PC-3 (cell line): ENCODE data around the gene ATF6B. TPM values are rescaled to one million over a fixed set of nuclear protein-coding genes. Genes with fewer than 3 reads are reported as not detected.
A peak's percentile ranks its signal among the peaks of the same experiment; 100 is the strongest.

Experiments
- ATAC-seq: fragments of 200-7000 bp; cut with Tn5 transposase; 2 replicates; pipeline ENCODE4 v1.9.1; 2020; ENCODE audit warnings: mild to moderate bottlenecking, moderate library complexity
- BruUV-seq: library from RNA; stranded (reverse); fragments of 400-500 nt; replicated peaks from 2 replicates; lab custom pipeline; 2021; lab: Mats Ljungman, UMichigan
- CTCF ChIA-PET: fragments of 300-600 bp; sonication (Branson Sonifier 250); formaldehyde crosslinking; loops from one replicate; lab custom pipeline; 2022; ENCODE audit warnings: antibody characterized with exemption; lab: Charles Lee
- POLR2A ChIA-PET: fragments of 300-600 bp; sonication (Branson Sonifier 250); formaldehyde crosslinking; loops from one replicate; lab custom pipeline; 2022; ENCODE audit warnings: antibody characterized with exemption; ENCODE audit not compliant: unreplicated experiment; lab: Charles Lee
- DNase-seq: peaks from one replicate; pipeline ENCODE4 v3.0.0-alpha.2; 2015
- H2AFZ ChIP-seq: fragments of 300-600 bp; sonication (generic); 2 replicates; pipeline ENCODE4 v1.6.0; 2016; ENCODE audit warnings: antibody characterized with exemption, low read length
- H3F3A ChIP-seq: fragments of 300-600 bp; sonication (generic); one replicate; pipeline ENCODE4 v1.6.0; 2017; ENCODE audit warnings: antibody characterized with exemption, low read length, control low read depth, mild to moderate bottlenecking; ENCODE audit not compliant: unreplicated experiment
- H3K27ac ChIP-seq: fragments of 300-600 bp; sonication (generic); 2 replicates; pipeline ENCODE4 v1.5.1; 2016; ENCODE audit warnings: mild to moderate bottlenecking, low read length
- H3K27me3 ChIP-seq: fragments of 300-600 bp; sonication (generic); 2 replicates; pipeline ENCODE4 v1.6.1; 2016; ENCODE audit warnings: low read length, mixed read lengths
- H3K36me3 ChIP-seq: fragments of 300-600 bp; sonication (generic); 2 replicates; pipeline ENCODE4 v1.6.1; 2016; ENCODE audit warnings: low read depth, mixed run types, low read length, mixed read lengths
- H3K4me1 ChIP-seq: fragments of 300-600 bp; sonication (generic); 2 replicates; pipeline ENCODE4 v1.5.1; 2016; ENCODE audit warnings: low read length; ENCODE audit not compliant: insufficient read depth
- H3K4me2 ChIP-seq: fragments of 300-600 bp; sonication (generic); 2 replicates; pipeline ENCODE4 v1.6.0; 2016; ENCODE audit warnings: low read length
- H3K4me3 ChIP-seq: fragments of 300-600 bp; sonication (generic); 2 replicates; pipeline ENCODE4 v1.5.1; 2016; ENCODE audit warnings: mild to moderate bottlenecking, low read length, mixed read lengths
- H3K79me2 ChIP-seq: fragments of 300-600 bp; sonication (generic); 2 replicates; pipeline ENCODE4 v1.6.1; 2017; ENCODE audit warnings: low read length, mixed read lengths
- H3K9ac ChIP-seq: fragments of 300-600 bp; sonication (generic); 2 replicates; pipeline ENCODE4 v1.6.0; 2016; ENCODE audit warnings: mild to moderate bottlenecking, low read length
- H3K9me2 ChIP-seq: fragments of 300-600 bp; sonication (generic); replicated peaks from 2 replicates; pipeline ENCODE4 v1.6.1; 2016; ENCODE audit warnings: mixed run types, low read length, mixed read lengths
- H3K9me3 ChIP-seq: fragments of 300-600 bp; sonication (generic); 2 replicates; pipeline ENCODE4 v1.6.1; 2016; ENCODE audit warnings: low read length, mixed read lengths
- H4K20me1 ChIP-seq: fragments of 300-600 bp; sonication (generic); 2 replicates; pipeline ENCODE4 v1.6.1; 2016; ENCODE audit warnings: low read length, mixed read lengths
- CTCF ChIP-seq: fragments of 300-600 bp; sonication (generic); conservative IDR thresholded peaks from 2 replicates; pipeline ENCODE4 v1.5.1; 2017; ENCODE audit warnings: antibody characterized with exemption, low read depth, mild to moderate bottlenecking, low read length
- EZH2 ChIP-seq: fragments of 300-600 bp; sonication (generic); IDR thresholded peaks from one replicate; pipeline ENCODE4 v1.6.1; 2017; ENCODE audit warnings: antibody characterized with exemption, mild to moderate bottlenecking, low read length; ENCODE audit not compliant: unreplicated experiment
- EZH2phosphoT487 ChIP-seq: fragments of 300-600 bp; sonication (generic); IDR thresholded peaks from 2 replicates; pipeline ENCODE4 v1.6.1; 2018; ENCODE audit warnings: mild to moderate bottlenecking, antibody characterized with exemption, low read length, borderline replicate concordance
- intact Hi-C: fragments of 100-400 bp; cut with micrococcal nuclease; formaldehyde crosslinking; loops from 2 replicates; pipeline ENCODE4 v1.9.0; 2023
- total RNA-seq: library from RNA; depleted of rRNA; stranded (reverse); fragments of >200 nt; gene quantifications from 2 replicates; pipeline ENCODE4 v1.2.3, GENCODE V29; 2014

ATF6B gene
- total RNA-seq, 1 experiment from 2014 or later, result 33.4 TPM

GRCh38 chr6:32168807-32169591 lies 41.0 kb upstream of the ATF6B start:
- ChIA-PET POLR2A (interaction anchor here (0.6 kb wide), 1 partner anchor 14 kb away, joined by 3 read pairs; no protein-coding TSS in a partner anchor), CTCF (interaction anchor here (0.5 to 0.6 kb wide), 2 partner anchors 10 to 55 kb away, joined by 5 to 12 read pairs; partner anchors contain the start of gene NOTCH4)
- Histone ChIP-seq H3K79me2 (peaks cover 3% of the 10 kb centered on the region; the same call in 1 of the 2 replicates), H3K4me2 (no peak overlapping the region), H3K4me1 (no peaks in the 10 kb centered on the region), H4K20me1 (no peaks in the 10 kb centered on the region), H3K9me2 (no peaks in the 10 kb centered on the region), H3K9me3 (no peaks in the 10 kb centered on the region), H3F3A (no peaks in the 10 kb centered on the region), H3K27ac (no peak overlapping the region), H3K4me3 (no peak overlapping the region), H3K9ac (no peak overlapping the region), H3K36me3 (peaks cover 16% of the 10 kb centered on the region; the same call in 1 of the 2 replicates), H3K27me3 (no peaks in the 10 kb centered on the region), H2AFZ (no peak overlapping the region)
- intact Hi-C loops, result no loop called here
- TF ChIP-seq CTCF (0 out of 2 replicates have a peak, but pooled peaks have one; percentile 12), EZH2phosphoT487 (no peak), EZH2 (no peak)
- ATAC-seq, result peak; percentile 29; the same call in 1 of the 2 replicates
- BruUV-seq, result no TSS peak
- no peak for DNase-seq

DNA sequence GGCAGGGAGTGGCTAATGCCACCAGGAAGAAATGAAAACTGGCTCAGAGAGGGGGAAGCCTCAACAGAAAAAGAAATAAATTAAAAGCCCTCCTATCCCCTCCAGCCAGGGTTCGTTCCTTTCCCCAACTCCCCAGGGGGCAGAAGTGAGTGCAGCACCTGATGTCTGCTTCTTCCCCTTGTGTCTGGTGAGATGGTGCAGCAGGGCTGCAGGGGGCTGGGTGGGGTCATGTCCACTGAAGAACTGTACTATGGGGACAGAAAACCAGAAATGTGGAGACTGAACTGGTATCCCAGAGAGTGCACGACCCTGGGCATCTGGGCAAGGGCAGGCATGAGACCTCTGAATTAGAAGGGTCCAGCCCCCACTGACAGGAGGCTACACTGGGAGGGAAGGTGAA lies 40.3 kb upstream of the ATF6B start:
- H4K20me1 ChIP-seq, result no peaks in the 10 kb centered on the region
- H3K9me3 ChIP-seq, result no peaks in the 10 kb centered on the region
- no peak overlapping the region for H3K27ac ChIP-seq
- H3F3A ChIP-seq, result no peaks in the 10 kb centered on the region
- no peak overlapping the region for H3K9ac ChIP-seq
- CTCF ChIA-PET, result interaction anchor here (0.6 kb wide), 1 partner anchor 361 kb away, joined by 16 read pairs; no protein-coding TSS in a partner anchor
- H2AFZ ChIP-seq, result no peak overlapping the region
- no peak overlapping the region for H3K4me2 ChIP-seq
- H3K9me2 ChIP-seq, result no peaks in the 10 kb centered on the region
- H3K79me2 ChIP-seq, result no peaks in the 10 kb centered on the region
- TSS peak; percentile 56 for BruUV-seq
- no peaks in the 10 kb centered on the region for H3K27me3 ChIP-seq
- no peak overlapping the region for H3K4me3 ChIP-seq
- no peaks in the 10 kb centered on the region for H3K4me1 ChIP-seq
- no peak for TF ChIP-seq CTCF
- no peak for TF ChIP-seq EZH2phosphoT487
- TF ChIP-seq EZH2, result no peak
- ATAC-seq (no peak), DNase-seq (no peak)
- peaks cover 16% of the 10 kb centered on the region; the same call in 1 of the 2 replicates for H3K36me3 ChIP-seq
- POLR2A ChIA-PET, result no interaction called here
- intact Hi-C loops, result no loop called here
